H1 (cell line): ENCODE results near the gene TPPP. TPM values are rescaled to one million over a fixed set of nuclear protein-coding genes. Genes with fewer than 3 reads are reported as not detected.

Experiments
- CTCF ChIA-PET: fragments of 300-600 bp; sonication (Branson Sonifier 250); formaldehyde crosslinking; loops from one replicate; lab custom pipeline; 2021; ENCODE audit not compliant: partially characterized antibody; lab: Charles Lee
- POLR2A ChIA-PET: fragments of 300-600 bp; sonication (Branson Sonifier 250); formaldehyde crosslinking; loops from one replicate; lab custom pipeline; 2021; ENCODE audit warnings: inconsistent platforms; ENCODE audit not compliant: partially characterized antibody; lab: Charles Lee
- DNase-seq, 2 experiments: peaks; one replicate each; pipeline versions ENCODE4 v3.0.0 to v3.0.0-alpha.2; 2010 to 2022; ENCODE audit warnings: low spot score in 2 of 2, low read depth in 1 of 2, mixed read lengths in 1 of 2
- FAIRE-seq: peaks from 2 replicates; lab custom pipeline; 2011; peaks lifted over from hg19 to GRCh38; lab: Jason Lieb, UNC
- H2AFZ ChIP-seq: 2 replicates; pipeline ENCODE4 v1.8.1; 2012; ENCODE audit warnings: low read length, inconsistent platforms
- H2AK5ac ChIP-seq: 2 replicates; pipeline ENCODE4 v1.6.1; 2013; ENCODE audit warnings: low read depth, low read length
- H2BK120ac ChIP-seq: replicated peaks from 2 replicates; pipeline ENCODE3; 2013; ENCODE audit warnings: low read depth, low read length, inconsistent platforms
- H2BK12ac ChIP-seq: 2 replicates; pipeline ENCODE4 v1.6.1; 2013; ENCODE audit warnings: low read depth, low read length
- H2BK15ac ChIP-seq: 2 replicates; pipeline ENCODE4 v1.6.1; 2013; ENCODE audit warnings: low read length
- H2BK20ac ChIP-seq: 2 replicates; pipeline ENCODE4 v1.6.1; 2013; ENCODE audit warnings: low read length
- H2BK5ac ChIP-seq: 2 replicates; pipeline ENCODE4 v1.6.1; 2013; ENCODE audit warnings: low read depth, low read length
- H3K14ac ChIP-seq: 2 replicates; pipeline ENCODE4 v1.6.1; 2013; ENCODE audit warnings: inconsistent platforms; ENCODE audit not compliant: insufficient read length
- H3K18ac ChIP-seq: 2 replicates; pipeline ENCODE4 v1.6.1; 2013; ENCODE audit warnings: low read length; ENCODE audit errors: extremely low read depth
- H3K23ac ChIP-seq: 2 replicates; pipeline ENCODE4 v1.6.1; 2013; ENCODE audit warnings: inconsistent platforms; ENCODE audit not compliant: insufficient read length
- H3K23me2 ChIP-seq: 2 replicates; pipeline ENCODE4 v1.6.1; 2013; ENCODE audit warnings: low read depth, low read length
- H3K27ac ChIP-seq: 2 replicates; pipeline ENCODE4 v1.6.1; 2011; ENCODE audit warnings: low read depth, low read length, inconsistent platforms
- H3K27me3 ChIP-seq, 4 experiments: replicated peaks in 1 of 4; 1 replicate in 1 of 4; 2 replicates in 3 of 4; pipeline versions ENCODE4 v1.6.1 to v1.8.1; 2011 to 2013; ENCODE audit warnings: low read length in 3 of 4, mild to moderate bottlenecking in 3 of 4, inconsistent platforms in 2 of 4, mixed read lengths in 2 of 4, moderate library complexity in 1 of 4; ENCODE audit not compliant: control insufficient read depth in 3 of 4, insufficient read depth in 3 of 4; ENCODE audit errors: extremely low read depth in 1 of 4
- H3K36me3 ChIP-seq, 4 experiments: 2 replicates each; pipeline versions ENCODE4 v1.6.1 to v1.8.1; 2011 to 2013; ENCODE audit warnings: mild to moderate bottlenecking in 4 of 4, low read length in 3 of 4, moderate library complexity in 2 of 4, control low read depth in 1 of 4, inconsistent platforms in 1 of 4; ENCODE audit not compliant: insufficient read depth in 4 of 4, control insufficient read depth in 2 of 4
- H3K4ac ChIP-seq: replicated peaks from 2 replicates; pipeline ENCODE3; 2013; ENCODE audit warnings: low read length, low read depth, mixed read lengths, inconsistent platforms; ENCODE audit not compliant: insufficient read length
- H3K4me1 ChIP-seq, 4 experiments: replicated peaks in 1 of 4; 1 replicate in 1 of 4; 2 replicates in 3 of 4; pipeline versions ENCODE4 v1.6.1 to v1.8.1; 2011 to 2013; ENCODE audit warnings: low read length in 3 of 4, inconsistent platforms in 2 of 4, mixed read lengths in 1 of 4; ENCODE audit not compliant: insufficient read depth in 4 of 4, control insufficient read depth in 3 of 4
- H3K4me2 ChIP-seq, 2 experiments: 2 replicates each; pipeline versions ENCODE4 v1.6.1 to v1.8.1; 2011 to 2013; ENCODE audit warnings: low read depth in 2 of 2, low read length in 2 of 2, control low read depth in 1 of 2, inconsistent platforms in 1 of 2, mild to moderate bottlenecking in 1 of 2; ENCODE audit not compliant: insufficient read depth in 1 of 2
- H3K4me3 ChIP-seq, 4 experiments: fragments of 200-600, 300-600 bp in 1 of 4; sonication (generic), shearing (Covaris generic), sonication (Bioruptor Twin) in 1 of 4; 2 replicates each; pipeline versions ENCODE4 v1.5.1 to v1.8.1; 2011 to 2016; ENCODE audit warnings: low read length in 4 of 4, low read depth in 3 of 4, control low read depth in 2 of 4, inconsistent platforms in 2 of 4, mild to moderate bottlenecking in 2 of 4, mixed read lengths in 1 of 4, moderate library complexity in 1 of 4; ENCODE audit not compliant: insufficient read depth in 2 of 4; ENCODE audit errors: extremely low read depth in 1 of 4
- H3K56ac ChIP-seq: replicated peaks from 2 replicates; pipeline ENCODE3; 2013; ENCODE audit warnings: low read depth, mild to moderate bottlenecking, mixed read lengths, low read length, inconsistent platforms; ENCODE audit not compliant: insufficient read length
- H3K79me1 ChIP-seq: 2 replicates; pipeline ENCODE4 v1.6.1; 2013; ENCODE audit warnings: low read depth, low read length, control low read depth
- H3K79me2 ChIP-seq, 2 experiments: 2 replicates each; pipeline versions ENCODE4 v1.6.1 to v1.8.1; 2012 to 2013; ENCODE audit warnings: low read length in 2 of 2, mild to moderate bottlenecking in 2 of 2, inconsistent platforms in 1 of 2; ENCODE audit not compliant: insufficient read depth in 2 of 2, control insufficient read depth in 1 of 2
- H3K9ac ChIP-seq, 4 experiments: replicated peaks in 1 of 4; 1 replicate in 1 of 4; 2 replicates in 3 of 4; pipeline versions ENCODE4 v1.6.1 to v1.8.1; 2011 to 2013; ENCODE audit warnings: low read depth in 3 of 4, low read length in 3 of 4, control low read depth in 2 of 4, mild to moderate bottlenecking in 2 of 4, moderate library complexity in 2 of 4, inconsistent platforms in 1 of 4; ENCODE audit errors: extremely low read depth in 1 of 4
- H3K9me3 ChIP-seq, 2 experiments: 2 replicates each; pipeline versions ENCODE4 v1.6.1 to v1.8.1; 2012 to 2013; ENCODE audit warnings: mild to moderate bottlenecking in 2 of 2, moderate library complexity in 2 of 2, control low read depth in 1 of 2, inconsistent platforms in 1 of 2, low read depth in 1 of 2, low read length in 1 of 2, mixed read lengths in 1 of 2; ENCODE audit not compliant: insufficient read depth in 2 of 2
- H4K20me1 ChIP-seq, 2 experiments: replicated peaks in 1 of 2; 2 replicates each; pipeline versions ENCODE3 to v1.8.1; 2011 to 2013; ENCODE audit warnings: inconsistent platforms in 2 of 2, low read length in 2 of 2, mild to moderate bottlenecking in 1 of 2; ENCODE audit not compliant: insufficient read depth in 2 of 2, control insufficient read depth in 1 of 2
- H4K5ac ChIP-seq: 2 replicates; pipeline ENCODE4 v1.6.1; 2013; ENCODE audit warnings: low read length, low read depth, mixed read lengths, inconsistent platforms; ENCODE audit not compliant: insufficient read length
- H4K8ac ChIP-seq: 2 replicates; pipeline ENCODE4 v1.8.0; 2013; ENCODE audit warnings: mild to moderate bottlenecking, moderate library complexity, low read length, inconsistent platforms; ENCODE audit not compliant: insufficient read depth; ENCODE audit errors: extremely low read depth
- H4K91ac ChIP-seq: replicated peaks from 2 replicates; pipeline ENCODE3; 2013; ENCODE audit warnings: low read length, mixed read lengths, inconsistent platforms; ENCODE audit not compliant: insufficient read length
- ASH2L ChIP-seq: fragments of 200-600, 300-600 bp; sonication (generic); IDR thresholded peaks from one replicate; pipeline ENCODE4 v1.7.1; 2017; ENCODE audit warnings: low read length
- BCL11A ChIP-seq, 2 experiments: IDR thresholded peaks; one replicate each; pipeline ENCODE4 v1.6.1; 2011; ENCODE audit warnings: low read depth in 2 of 2, low read length in 2 of 2, mild to moderate bottlenecking in 2 of 2
- CBX5 ChIP-seq: fragments of 300-800, 300-1000 bp; sonication (generic); IDR thresholded peaks from 2 replicates; pipeline ENCODE4 v1.7.1; 2016; ENCODE audit warnings: antibody characterized with exemption, low read length, low read depth
- CEBPB ChIP-seq: IDR thresholded peaks from 2 replicates; pipeline ENCODE4 v1.6.1; 2012; ENCODE audit warnings: low read depth, low read length
- CHD2 ChIP-seq: IDR thresholded peaks from 2 replicates; pipeline ENCODE4 v1.6.1; 2012; ENCODE audit warnings: low read length, improper control_type of control experiment
- EZH2 ChIP-seq: fragments of 200-600 bp; sonication (generic); IDR thresholded peaks from 2 replicates; pipeline ENCODE4 v1.7.1; 2012; ENCODE audit warnings: low read depth, mild to moderate bottlenecking, moderate library complexity, low read length, inconsistent platforms; ENCODE audit not compliant: severe bottlenecking
- FOSL1 ChIP-seq: IDR thresholded peaks from 2 replicates; pipeline ENCODE4 v1.6.1; 2011; ENCODE audit warnings: mild to moderate bottlenecking, low read depth, low read length, moderate library complexity; ENCODE audit not compliant: insufficient read depth
- KDM5A ChIP-seq: fragments of 200-600 bp; IDR thresholded peaks from 2 replicates; pipeline ENCODE4 v1.7.1; 2012; ENCODE audit warnings: mild to moderate bottlenecking, low read length, inconsistent platforms, mixed read lengths
- MAFK ChIP-seq: IDR thresholded peaks from 2 replicates; pipeline ENCODE4 v1.6.1; 2012; ENCODE audit warnings: low read depth, mild to moderate bottlenecking, improper control_type of control experiment, low read length
- POU5F1 ChIP-seq: IDR thresholded peaks from 2 replicates; pipeline ENCODE4 v1.6.1; 2011; ENCODE audit warnings: low read depth, mild to moderate bottlenecking, low read length, moderate library complexity
- RBBP5 ChIP-seq: IDR thresholded peaks from 2 replicates; pipeline ENCODE4 v1.7.1; 2012; ENCODE audit warnings: low read depth, mild to moderate bottlenecking, inconsistent platforms, low read length, moderate library complexity, borderline replicate concordance
- SIX5 ChIP-seq: IDR thresholded peaks from 2 replicates; pipeline ENCODE4 v1.6.1; 2011; ENCODE audit warnings: mild to moderate bottlenecking, low read depth, low read length
- WGBS, 2 experiments: shearing (Covaris generic) in 1 of 2; methylation state at CpG; one replicate each; pipeline versions ENCODE4 v1.1.6 to v1.1.7; 2013 to 2015; ENCODE audit warnings: low lambda C conversion rate in 2 of 2, mixed read lengths in 2 of 2, inconsistent platforms in 1 of 2, low coverage in 1 of 2, missing lambda C conversion rate in 1 of 2; ENCODE audit not compliant: insufficient replicate concordance in 2 of 2, insufficient coverage in 1 of 2, insufficient read length in 1 of 2; ENCODE audit errors: extremely low coverage in 1 of 2, missing lambda C conversion rate in 1 of 2; 5-methylcytosine and 5-hydroxymethylcytosine counted together
- polyA plus RNA-seq, 7 experiments: library from polyadenylated mRNA; depleted of rRNA in 3 of 7; stranded (reverse) in 5 of 7; unstranded in 2 of 7; fragments of >200 nt in 5 of 7; fragments of 200-250 nt in 2 of 7; gene quantifications; 1 replicate in 5 of 7; 2 replicates in 1 of 7; 4 replicates in 1 of 7; pipeline versions ENCODE4 v1.2.1 to v1.2.3, GENCODE V29; 2011 to 2013; ENCODE audit warnings: missing spikeins in 2 of 7, mixed read lengths in 2 of 7
- total RNA-seq: library from RNA; stranded (reverse); fragmentation: NEBNext Ultra II Directional; extraction: Animal tissue kit (Norgen Biotek cat#: 25700); gene quantifications from 2 replicates; pipeline ENCODE4 v1.2.1, GENCODE V29; 2021
- TF ChIP-seq, protein P1 (sequence below): IDR thresholded peaks from 2 replicates; pipeline ENCODE4 v1.6.1; 2012; ENCODE audit warnings: inconsistent platforms

TPPP gene
- total and polyA plus RNA-seq, 2 of the 8 experiments (the other 6 are each of a cell fraction or from before 2014, with no cell fraction given), result 0.36 to 0.93 TPM

DNA sequence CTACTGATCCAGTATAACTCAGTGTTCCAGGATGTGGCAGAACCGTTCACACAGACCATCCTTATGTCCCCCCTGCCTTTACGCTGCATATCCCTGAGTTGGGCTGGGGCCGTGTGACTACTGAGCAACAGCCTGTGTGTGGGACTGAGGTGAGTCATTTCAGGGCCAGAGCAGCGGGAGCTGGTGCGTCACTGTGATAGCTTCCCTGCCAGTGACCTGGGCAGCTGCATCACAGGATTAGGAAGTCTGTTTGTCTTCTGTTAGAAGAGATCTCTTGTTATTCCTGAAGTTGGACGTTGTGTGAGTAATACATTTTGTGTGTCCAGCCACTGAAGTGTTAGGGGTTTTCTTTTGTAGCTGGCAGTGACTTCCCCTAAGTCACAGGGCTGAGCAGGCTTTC is 35.6 kb downstream of the TPPP start:
- no peak overlapping the region for H3K14ac ChIP-seq
- no peak overlapping the region for H2BK120ac ChIP-seq
- peaks cover 0 to 10% of the 10 kb centered on the region in 2 experiments for H4K20me1 ChIP-seq
- H3K4me1 ChIP-seq, result no peaks in the 10 kb centered on the region
- H3K9me3 ChIP-seq, result no peaks in the 10 kb centered on the region; a peak in 1 of 4 replicates
- no peak overlapping the region for H2AK5ac ChIP-seq
- H3K56ac ChIP-seq, result no peak overlapping the region
- no peak overlapping the region for H2AFZ ChIP-seq
- no peak overlapping the region for H2BK15ac ChIP-seq
- FAIRE-seq, result no peak
- H3K4me2 ChIP-seq, result no peak overlapping the region
- POLR2A ChIA-PET, result interaction anchor here (1.0 kb wide), 1 partner anchor 14 kb away, joined by 3 read pairs; no protein-coding TSS in a partner anchor
- WGBS, 2 experiments, result 94% methylated on average over 6 of the region's 6 CpGs; no CpG with 5 or more reads in 1 of the 2 experiments
- no peaks in the 10 kb centered on the region for H3K79me2 ChIP-seq
- no peak overlapping the region for H4K8ac ChIP-seq
- H3K18ac ChIP-seq, result no peak overlapping the region
- CTCF ChIA-PET, result interaction anchor here (0.8 to 1.8 kb wide), 4 partner anchors 12 to 211 kb away, joined by 4 read pairs; no protein-coding TSS in a partner anchor
- no peak overlapping the region for H2BK5ac ChIP-seq
- H4K91ac ChIP-seq, result no peak overlapping the region
- H3K79me1 ChIP-seq, result peaks cover 2% of the 10 kb centered on the region
- H3K4me3 ChIP-seq, result no peak overlapping the region
- H3K27ac ChIP-seq, result no peak overlapping the region
- H4K5ac ChIP-seq, result no peak overlapping the region
- no peak overlapping the region for H3K23ac ChIP-seq
- H2BK20ac ChIP-seq, result no peak overlapping the region
- H3K4ac ChIP-seq, result no peak overlapping the region
- no peak overlapping the region for H3K9ac ChIP-seq
- no peak for DNase-seq
- no peak overlapping the region for H2BK12ac ChIP-seq
- peaks cover 6 to 41% (median 29%) of the 10 kb centered on the region in 4 experiments; a peak in 7 of 8 replicates for H3K36me3 ChIP-seq
- TF ChIP-seq RBBP5, result no peak
- no peak for TF ChIP-seq FOSL1
- no peak for TF ChIP-seq SIX5
- no peak for TF ChIP-seq KDM5A
- TF ChIP-seq ASH2L, result no peak
- TF ChIP-seq MAFK, result no peak
- TF ChIP-seq CHD2, result no peak
- TF ChIP-seq CBX5, result no peak
- TF ChIP-seq, protein P1, sequence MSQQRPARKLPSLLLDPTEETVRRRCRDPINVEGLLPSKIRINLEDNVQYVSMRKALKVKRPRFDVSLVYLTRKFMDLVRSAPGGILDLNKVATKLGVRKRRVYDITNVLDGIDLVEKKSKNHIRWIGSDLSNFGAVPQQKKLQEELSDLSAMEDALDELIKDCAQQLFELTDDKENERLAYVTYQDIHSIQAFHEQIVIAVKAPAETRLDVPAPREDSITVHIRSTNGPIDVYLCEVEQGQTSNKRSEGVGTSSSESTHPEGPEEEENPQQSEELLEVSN, result no peak
- TF ChIP-seq CEBPB, result no peak
- no peak for TF ChIP-seq BCL11A (IDR thresholded peaks at IDR 0.05; ENCODE audit: low read depth in 2 of 2, low read length in 2 of 2)
- no peak for TF ChIP-seq EZH2
- no peak for TF ChIP-seq POU5F1
- no peaks in the 10 kb centered on the region; a peak in 1 of 7 replicates for H3K27me3 ChIP-seq
- H3K23me2 ChIP-seq, result no peaks in the 10 kb centered on the region; the same call in 1 of the 2 replicates
